Measurements from ENCODE around the gene VPS39.

Gene VPS39

DNA sequence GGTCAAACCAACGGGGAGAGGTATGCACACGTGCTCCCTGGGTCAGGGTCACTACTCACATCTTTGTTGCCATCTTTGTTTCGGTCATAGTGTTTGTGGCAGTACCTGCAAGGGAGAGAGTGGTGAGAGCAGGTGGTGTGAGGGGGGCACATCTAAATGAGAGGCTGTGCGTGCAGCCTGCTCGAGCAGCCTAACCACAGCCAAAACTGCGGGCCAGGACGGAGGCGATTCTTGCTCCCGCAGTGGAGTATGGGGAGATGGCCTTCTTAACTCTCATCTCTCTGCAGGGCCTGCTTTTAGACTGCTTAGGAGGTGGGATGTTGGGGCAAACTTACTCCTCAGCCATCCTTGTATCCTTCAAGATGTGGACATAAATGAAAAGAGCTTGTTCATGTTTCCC, 44.8 kb downstream of the VPS39 start:
- H3K9ac ChIP-seq (ENCODE audit: low read depth, low read length) = no peak overlapping the region
- H3K27ac ChIP-seq (ENCODE audit: low read length) = no peak overlapping the region
- H3K4me2 ChIP-seq (ENCODE audit: insufficient read depth, low read length) = no peak overlapping the region
- TF ChIP-seq, protein P1, sequence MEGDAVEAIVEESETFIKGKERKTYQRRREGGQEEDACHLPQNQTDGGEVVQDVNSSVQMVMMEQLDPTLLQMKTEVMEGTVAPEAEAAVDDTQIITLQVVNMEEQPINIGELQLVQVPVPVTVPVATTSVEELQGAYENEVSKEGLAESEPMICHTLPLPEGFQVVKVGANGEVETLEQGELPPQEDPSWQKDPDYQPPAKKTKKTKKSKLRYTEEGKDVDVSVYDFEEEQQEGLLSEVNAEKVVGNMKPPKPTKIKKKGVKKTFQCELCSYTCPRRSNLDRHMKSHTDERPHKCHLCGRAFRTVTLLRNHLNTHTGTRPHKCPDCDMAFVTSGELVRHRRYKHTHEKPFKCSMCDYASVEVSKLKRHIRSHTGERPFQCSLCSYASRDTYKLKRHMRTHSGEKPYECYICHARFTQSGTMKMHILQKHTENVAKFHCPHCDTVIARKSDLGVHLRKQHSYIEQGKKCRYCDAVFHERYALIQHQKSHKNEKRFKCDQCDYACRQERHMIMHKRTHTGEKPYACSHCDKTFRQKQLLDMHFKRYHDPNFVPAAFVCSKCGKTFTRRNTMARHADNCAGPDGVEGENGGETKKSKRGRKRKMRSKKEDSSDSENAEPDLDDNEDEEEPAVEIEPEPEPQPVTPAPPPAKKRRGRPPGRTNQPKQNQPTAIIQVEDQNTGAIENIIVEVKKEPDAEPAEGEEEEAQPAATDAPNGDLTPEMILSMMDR (IDR thresholded peaks at IDR 0.05; ENCODE audit: borderline replicate concordance, extremely low read depth, low read length, poor library complexity, severe bottlenecking) = no peak
- TF ChIP-seq EZH2 (IDR thresholded peaks at IDR 0.05; ENCODE audit: borderline replicate concordance, low read depth, low read length, severe bottlenecking) = no peak
- H3K4me1 ChIP-seq (ENCODE audit: insufficient read depth, low read length) = no peaks in the 10 kb centered on the region
- H3K27me3 ChIP-seq (ENCODE audit: insufficient read depth, low read length, poor library complexity) = no peaks in the 10 kb centered on the region
- no peaks in the 10 kb centered on the region for H4K20me1 ChIP-seq (ENCODE audit: insufficient read depth, low read length)
- H3K4me3 ChIP-seq (ENCODE audit: low read depth in 1 of 2, low read length in 2 of 2) = no peak overlapping the region
- H2AFZ ChIP-seq (ENCODE audit: low read depth, low read length) = no peak overlapping the region
- no peaks in the 10 kb centered on the region for H3K79me2 ChIP-seq (ENCODE audit: insufficient read depth, low read length)
- ATAC-seq (ENCODE audit: insufficient read depth, low read depth) (no peak), DNase-seq (no peak)
- peaks cover 90% of the 10 kb centered on the region for H3K36me3 ChIP-seq (ENCODE audit: insufficient read depth, low read length)
- H3K9me3 ChIP-seq (ENCODE audit: insufficient read depth, low read length, severe bottlenecking) = no peaks in the 10 kb centered on the region

DNA sequence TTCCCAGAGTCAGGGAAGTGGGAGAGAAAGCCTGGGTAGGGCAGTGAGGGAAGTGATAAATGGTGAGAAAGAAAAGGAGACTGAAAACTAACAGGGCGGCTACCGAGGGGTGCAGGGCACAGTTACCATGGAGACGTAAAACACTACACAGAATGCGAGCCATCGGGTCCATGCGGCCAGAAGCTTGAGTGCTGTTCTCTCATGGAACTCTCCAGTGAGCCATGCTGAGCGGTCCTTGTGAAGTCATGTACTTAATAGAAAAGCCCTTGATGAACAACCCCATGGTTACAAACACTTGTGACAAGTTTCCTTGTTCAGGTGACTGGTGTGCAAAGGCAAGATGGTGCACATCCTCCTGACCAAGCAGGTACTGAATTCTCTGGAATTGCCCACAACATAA, 48.0 kb downstream of the VPS39 start:
- no peaks in the 10 kb centered on the region for H3K4me1 ChIP-seq (ENCODE audit: insufficient read depth, low read length)

DNA sequence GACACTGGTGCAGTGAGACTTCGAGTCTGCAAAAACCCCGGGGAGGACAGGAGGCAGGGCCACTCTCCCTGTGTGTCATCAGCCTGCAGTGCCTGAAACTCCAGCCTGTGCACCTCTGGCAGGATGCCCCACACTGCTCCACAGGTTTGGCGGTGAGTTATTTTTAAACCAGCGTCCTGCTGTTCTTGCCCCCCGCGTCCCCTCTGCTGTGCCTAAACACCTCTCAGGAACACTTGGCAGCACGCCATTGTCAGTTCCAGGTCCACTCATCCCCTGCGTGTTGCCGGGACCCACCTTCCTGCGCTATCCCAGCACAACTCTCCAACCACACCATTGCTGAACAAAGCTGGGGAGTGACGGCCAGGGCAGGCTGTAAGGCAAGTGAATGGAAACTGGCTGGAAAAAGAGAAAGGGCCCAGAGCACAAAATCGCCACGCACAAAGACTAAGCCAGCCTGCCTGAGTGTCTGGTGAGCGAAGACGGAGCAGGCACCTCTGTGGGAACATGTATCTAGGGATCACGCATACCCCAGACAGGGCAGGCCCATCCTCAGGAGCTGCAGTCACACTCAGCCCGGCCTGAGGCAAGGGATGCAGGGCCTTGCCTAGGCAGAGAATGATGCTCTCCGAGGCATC, 48.6 kb downstream of the VPS39 start:
- H3K9ac ChIP-seq (ENCODE audit: low read depth, low read length) = no peak overlapping the region
- H3K27me3 ChIP-seq (ENCODE audit: insufficient read depth, low read length, poor library complexity) = no peaks in the 10 kb centered on the region
- H3K79me2 ChIP-seq (ENCODE audit: insufficient read depth, low read length) = no peaks in the 10 kb centered on the region
- no peaks in the 10 kb centered on the region for H4K20me1 ChIP-seq (ENCODE audit: insufficient read depth, low read length)
- no peak overlapping the region for H2AFZ ChIP-seq (ENCODE audit: low read depth, low read length)
- H3K27ac ChIP-seq (ENCODE audit: low read length) = no peak overlapping the region
- peaks cover 52% of the 10 kb centered on the region for H3K36me3 ChIP-seq (ENCODE audit: insufficient read depth, low read length)
- TF ChIP-seq, protein P1 (IDR thresholded peaks at IDR 0.05; ENCODE audit: borderline replicate concordance, extremely low read depth, low read length, poor library complexity, severe bottlenecking) = no peak
- no peak for TF ChIP-seq EZH2 (IDR thresholded peaks at IDR 0.05; ENCODE audit: borderline replicate concordance, low read depth, low read length, severe bottlenecking)
- H3K4me3 ChIP-seq (ENCODE audit: low read depth in 1 of 2, low read length in 2 of 2) = no peak overlapping the region
- no peak overlapping the region for H3K4me2 ChIP-seq (ENCODE audit: insufficient read depth, low read length)
- no peaks in the 10 kb centered on the region for H3K4me1 ChIP-seq (ENCODE audit: insufficient read depth, low read length)
- H3K9me3 ChIP-seq (ENCODE audit: insufficient read depth, low read length, severe bottlenecking) = no peaks in the 10 kb centered on the region
- no peak for ATAC-seq (ENCODE audit: insufficient read depth, low read depth)
- no peak for DNase-seq

More for the DNA sequence above, 48.0 kb downstream of the VPS39 start:
- Histone ChIP-seq H3K79me2 (ENCODE audit: insufficient read depth, low read length) (no peaks in the 10 kb centered on the region), H3K4me3 (ENCODE audit: low read depth in 1 of 2, low read length in 2 of 2) (no peak overlapping the region), H3K4me2 (ENCODE audit: insufficient read depth, low read length) (no peak overlapping the region), H3K27ac (ENCODE audit: low read length) (no peak overlapping the region), H2AFZ (ENCODE audit: low read depth, low read length) (no peak overlapping the region), H3K27me3 (ENCODE audit: insufficient read depth, low read length, poor library complexity) (no peaks in the 10 kb centered on the region), H3K9ac (ENCODE audit: low read depth, low read length) (no peak overlapping the region), H3K9me3 (ENCODE audit: insufficient read depth, low read length, severe bottlenecking) (no peaks in the 10 kb centered on the region), H3K36me3 (ENCODE audit: insufficient read depth, low read length) (peaks cover 58% of the 10 kb centered on the region), H4K20me1 (ENCODE audit: insufficient read depth, low read length) (no peaks in the 10 kb centered on the region)
- ATAC-seq (ENCODE audit: insufficient read depth, low read depth) (no peak), DNase-seq (no peak)
- TF ChIP-seq EZH2 (IDR thresholded peaks at IDR 0.05; ENCODE audit: borderline replicate concordance, low read depth, low read length, severe bottlenecking) = no peak
- TF ChIP-seq, protein P1 (IDR thresholded peaks at IDR 0.05; ENCODE audit: borderline replicate concordance, extremely low read depth, low read length, poor library complexity, severe bottlenecking) = no peak

Data from DND-41 (cell line).